ENCODE results near the gene SGPP2. TPM values are rescaled to one million over a fixed set of nuclear protein-coding genes. Genes with fewer than 3 reads are reported as not detected.

Gene SGPP2
- polyA plus RNA-seq, 1 donor (not counting 4 experiments of a cell fraction or from before 2014, with no cell fraction given), result 2.6 TPM

DNA sequence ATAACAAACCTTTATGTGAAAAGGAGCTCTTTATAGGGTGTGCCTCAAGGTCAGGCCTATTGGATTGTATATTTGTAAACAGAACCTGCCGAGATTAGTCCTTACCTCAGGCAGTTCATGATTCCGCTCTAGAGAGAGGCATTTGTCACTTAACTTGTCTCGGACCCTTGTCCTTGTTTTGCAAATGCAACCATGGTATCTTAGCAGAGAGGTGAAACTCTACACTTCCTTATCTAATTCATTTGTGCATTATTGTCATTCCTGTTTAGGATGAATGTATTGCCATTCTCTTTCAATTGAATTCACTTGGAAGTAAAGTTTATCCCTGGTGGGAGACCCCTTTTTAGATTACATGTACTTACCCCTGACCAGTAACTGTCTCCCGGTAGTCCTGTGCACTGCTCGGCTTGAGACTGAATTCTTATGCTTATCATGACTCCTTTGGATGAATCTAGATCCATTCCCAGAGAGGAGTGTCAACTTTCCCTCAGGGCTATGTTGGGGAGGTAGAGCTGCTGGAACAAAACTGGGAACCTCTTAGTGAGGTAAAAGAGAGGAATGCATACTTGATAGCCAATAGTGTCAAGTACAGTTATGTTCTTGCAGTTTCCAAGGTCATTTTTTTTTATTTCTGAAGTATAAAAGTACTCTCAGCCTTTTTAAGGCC, 46.6 kb downstream of the SGPP2 start:
- Histone ChIP-seq H4K20me1 (ENCODE audit: control insufficient read depth, extremely low read depth, insufficient read depth, low read length) (no peaks in the 10 kb centered on the region), H3K27ac (ENCODE audit: control insufficient read depth, insufficient read depth, low read length) (no peak overlapping the region), H2AFZ (ENCODE audit: control insufficient read depth, low read length) (no peak overlapping the region), H3K9me3 (ENCODE audit: control insufficient read depth, low read depth, low read length) (no peaks in the 10 kb centered on the region), H3K4me2 (ENCODE audit: control insufficient read depth, extremely low read depth, insufficient read depth, low read depth, low read length) (no peak overlapping the region), H3K4me1 (ENCODE audit: control insufficient read depth, extremely low read depth, insufficient read depth, low read length) (no peaks in the 10 kb centered on the region), H3K4me3 (ENCODE audit: control insufficient read depth in 2 of 3, extremely low read depth in 1 of 3, insufficient read depth in 2 of 3, low read depth in 1 of 3, low read length in 3 of 3) (no peak overlapping the region), H3K36me3 (ENCODE audit: control insufficient read depth in 2 of 2, extremely low read depth in 1 of 2, insufficient read depth in 2 of 2, low read length in 2 of 2) (no peaks in the 10 kb centered on the region), H3K9me1 (ENCODE audit: control insufficient read depth, extremely low read depth, insufficient read depth, low read length) (no peaks in the 10 kb centered on the region), H3K27me3 (ENCODE audit: control insufficient read depth, extremely low read depth, insufficient read depth, low read length) (no peaks in the 10 kb centered on the region), H3K9ac (ENCODE audit: control insufficient read depth, extremely low read depth, insufficient read depth, low read length) (no peak overlapping the region), H3K79me2 (ENCODE audit: control insufficient read depth, insufficient read depth, low read length) (no peaks in the 10 kb centered on the region)
- TF ChIP-seq EZH2 (IDR thresholded peaks at IDR 0.05; ENCODE audit: low read length) (no peak), CTCF (optimal IDR thresholded peaks at IDR 0.05 in 1 of 3, IDR thresholded peaks at IDR 0.05 in 1 of 3, conservative IDR thresholded peaks at IDR 0.05 in 1 of 3; ENCODE audit: extremely low read depth in 1 of 3, insufficient read depth in 2 of 3, low read length in 3 of 3) (no peak)
- FAIRE-seq (no peak), DNase-seq (ENCODE audit: low read depth, low spot score) (no peak)
- dilution Hi-C loops (cut with MboI; ENCODE audit: extremely low pct_ligation_motif_present, low sequenced_read_pairs), result no loop called here

GRCh38 chr2:222477962-222478608, 53.7 kb downstream of the SGPP2 start:
- no peak for TF ChIP-seq EZH2 (IDR thresholded peaks at IDR 0.05; ENCODE audit: low read length)
- no peak for TF ChIP-seq CTCF (optimal IDR thresholded peaks at IDR 0.05 in 1 of 3, IDR thresholded peaks at IDR 0.05 in 1 of 3, conservative IDR thresholded peaks at IDR 0.05 in 1 of 3; ENCODE audit: extremely low read depth in 1 of 3, insufficient read depth in 2 of 3, low read length in 3 of 3)
- no peak for DNase-seq (ENCODE audit: low read depth, low spot score)
- H3K9ac ChIP-seq (ENCODE audit: control insufficient read depth, extremely low read depth, insufficient read depth, low read length), result no peak overlapping the region
- FAIRE-seq, result no peak
- H3K4me3 ChIP-seq (ENCODE audit: control insufficient read depth in 2 of 3, extremely low read depth in 1 of 3, insufficient read depth in 2 of 3, low read depth in 1 of 3, low read length in 3 of 3), result no peak overlapping the region
- H3K4me1 ChIP-seq (ENCODE audit: control insufficient read depth, extremely low read depth, insufficient read depth, low read length), result no peaks in the 10 kb centered on the region
- no peaks in the 10 kb centered on the region for H3K9me1 ChIP-seq (ENCODE audit: control insufficient read depth, extremely low read depth, insufficient read depth, low read length)
- H3K79me2 ChIP-seq (ENCODE audit: control insufficient read depth, insufficient read depth, low read length), result no peaks in the 10 kb centered on the region
- no peaks in the 10 kb centered on the region for H4K20me1 ChIP-seq (ENCODE audit: control insufficient read depth, extremely low read depth, insufficient read depth, low read length)
- dilution Hi-C loops (cut with MboI; ENCODE audit: extremely low pct_ligation_motif_present, low sequenced_read_pairs), result no loop called here
- no peak overlapping the region for H2AFZ ChIP-seq (ENCODE audit: control insufficient read depth, low read length)
- no peak overlapping the region for H3K27ac ChIP-seq (ENCODE audit: control insufficient read depth, insufficient read depth, low read length)
- peaks cover 4% of the 10 kb centered on the region for H3K27me3 ChIP-seq (ENCODE audit: control insufficient read depth, extremely low read depth, insufficient read depth, low read length)
- H3K9me3 ChIP-seq (ENCODE audit: control insufficient read depth, low read depth, low read length), result no peaks in the 10 kb centered on the region
- no peak overlapping the region for H3K4me2 ChIP-seq (ENCODE audit: control insufficient read depth, extremely low read depth, insufficient read depth, low read depth, low read length)
- no peaks in the 10 kb centered on the region for H3K36me3 ChIP-seq (ENCODE audit: control insufficient read depth in 2 of 2, extremely low read depth in 1 of 2, insufficient read depth in 2 of 2, low read length in 2 of 2)
